NCI-H526 treated with DMSO at 0.1 percent for 48 hours (cell line): Measurements from ENCODE around the gene ABCB1.
"Not testable (repeated sequence)": the region's sequence is repeated elsewhere in the genome, so short reads cannot be mapped to it uniquely, and the experiment has no call there.

Experiments
- DNase-seq: peaks from one replicate; lab custom pipeline; 2025; lab: John Stamatoyannopoulos, UW

Gene ABCB1

DNA sequence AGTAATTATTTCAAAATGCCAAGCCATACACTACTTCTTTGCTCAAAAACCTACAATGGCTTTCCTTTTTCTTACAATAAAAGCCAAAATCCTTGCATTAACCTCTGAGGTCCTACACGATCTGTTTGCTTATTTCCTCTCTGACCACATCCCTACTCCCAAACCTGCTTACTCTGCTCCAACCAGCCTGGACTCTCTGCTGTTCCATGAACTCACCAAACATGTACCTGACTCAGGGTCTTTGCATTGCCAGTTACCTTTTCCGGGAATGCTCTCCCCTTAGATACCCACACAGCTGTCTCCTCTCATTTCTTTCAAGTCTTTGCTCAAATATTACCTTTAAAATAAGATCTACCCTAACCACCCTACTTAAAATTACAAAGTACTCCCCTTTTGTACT is 127.5 kb downstream of the ABCB1 start:
- no peak for DNase-seq

DNA sequence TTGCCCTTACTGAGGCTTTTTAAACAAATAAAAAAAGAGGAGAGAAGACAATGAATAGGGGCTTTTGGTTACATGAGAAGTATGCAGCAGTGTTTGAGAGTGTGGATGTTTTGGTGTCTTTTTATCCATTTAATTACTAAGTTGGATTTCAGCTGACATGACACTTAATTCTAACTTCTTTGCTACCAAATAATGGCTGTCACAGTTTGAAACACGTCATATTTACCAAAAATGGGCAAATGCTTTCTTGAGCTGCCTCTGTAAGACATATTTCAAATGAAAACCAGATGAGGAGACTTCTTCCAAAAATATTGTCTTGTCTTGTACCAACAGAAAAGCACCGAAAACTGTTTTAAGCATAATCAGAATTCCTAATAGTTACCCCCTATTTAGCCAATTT is 129.2 kb downstream of the ABCB1 start:
- DNase-seq, result no peak

DNA sequence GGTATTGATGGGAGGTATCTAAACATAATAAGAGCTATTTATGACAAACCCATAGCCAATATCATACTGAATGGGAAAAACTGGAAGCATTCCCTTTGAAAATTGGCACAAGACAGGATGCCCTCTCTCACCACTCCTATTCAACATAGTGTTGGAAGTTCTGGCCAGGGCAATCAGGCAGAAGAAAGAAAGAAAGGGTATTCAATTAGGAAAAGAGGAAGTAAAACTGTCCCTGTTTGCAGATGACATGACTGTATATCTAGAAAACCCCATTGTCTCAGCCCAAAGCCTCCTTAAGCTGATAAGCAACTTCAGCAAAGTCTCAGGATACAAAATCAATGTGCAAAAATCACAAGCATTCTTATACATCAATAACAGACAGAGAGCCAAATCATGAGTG is 131.5 kb downstream of the ABCB1 start:
- not testable (repeated sequence) for DNase-seq

DNA sequence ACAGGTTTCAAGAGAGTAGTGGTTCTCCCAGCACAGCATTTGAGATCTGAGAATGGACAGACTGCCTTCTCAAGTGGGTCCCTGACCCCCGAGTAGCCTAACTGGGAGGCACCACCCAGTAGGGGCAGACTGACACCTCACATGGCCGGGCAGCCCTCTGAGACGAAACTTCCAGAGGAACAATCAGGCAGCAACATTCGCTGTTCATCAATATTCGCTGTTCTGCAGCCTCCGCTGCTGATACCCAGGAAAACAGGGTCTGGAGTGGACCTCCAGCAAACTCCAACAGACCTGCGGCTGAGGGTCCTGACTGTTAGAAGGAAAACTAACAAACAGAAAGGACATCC is 135.2 kb downstream of the ABCB1 start:
- DNase-seq, result not testable (repeated sequence)

DNA sequence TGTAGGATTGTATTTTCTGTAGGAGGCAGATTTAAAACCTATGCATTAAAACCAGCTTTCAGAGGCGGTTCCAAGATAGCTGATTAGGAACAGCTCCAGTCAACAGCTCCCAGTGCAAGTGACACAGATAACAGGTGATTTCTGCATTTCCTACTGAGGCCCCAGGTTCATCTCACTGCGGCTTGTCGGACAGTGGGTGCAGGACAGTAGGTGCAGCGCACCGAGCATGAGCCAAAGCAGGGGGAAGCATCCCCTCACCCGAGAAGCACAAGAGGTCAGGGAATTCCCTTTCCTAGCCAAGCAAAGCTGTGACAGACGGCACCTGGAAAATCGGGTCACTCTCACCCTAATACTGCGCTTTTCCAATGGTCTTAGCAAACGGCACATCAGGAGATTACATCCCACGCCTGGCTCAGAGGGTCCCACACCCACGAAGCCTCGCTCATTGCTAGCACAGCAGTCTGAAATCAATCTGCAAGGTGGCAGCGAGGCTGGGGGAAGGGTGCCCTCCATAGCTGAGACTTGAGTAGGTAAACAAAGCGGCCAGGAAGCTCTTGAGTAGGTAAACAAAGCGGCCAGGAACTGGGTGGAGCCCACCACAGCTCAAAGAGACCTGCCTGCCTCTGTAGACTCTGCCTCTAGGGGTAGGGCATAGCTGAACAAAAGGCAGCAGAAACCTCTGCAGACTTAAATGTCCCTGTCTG is 135.7 kb downstream of the ABCB1 start:
- peak; percentile 30 for DNase-seq

DNA sequence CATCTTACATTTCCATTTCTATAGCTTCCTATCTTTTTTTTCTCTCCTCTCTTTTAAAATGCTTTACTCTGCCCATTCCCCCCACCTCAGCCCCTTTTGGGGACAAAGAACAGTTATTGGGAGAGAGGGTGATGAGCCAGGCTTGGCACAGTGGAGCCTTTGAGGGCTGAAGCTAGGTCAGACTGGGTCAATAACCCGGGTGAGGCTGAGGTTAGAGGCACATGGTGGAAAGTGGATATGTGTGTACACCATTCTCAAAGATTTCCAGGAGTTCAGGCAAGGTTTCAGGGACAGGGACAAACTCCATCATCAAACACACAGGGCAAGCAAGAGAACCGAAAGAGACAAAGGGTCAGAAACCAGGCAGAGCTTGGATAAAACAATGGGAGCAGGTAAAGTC is 136.7 kb downstream of the ABCB1 start:
- DNase-seq, result no peak

DNA sequence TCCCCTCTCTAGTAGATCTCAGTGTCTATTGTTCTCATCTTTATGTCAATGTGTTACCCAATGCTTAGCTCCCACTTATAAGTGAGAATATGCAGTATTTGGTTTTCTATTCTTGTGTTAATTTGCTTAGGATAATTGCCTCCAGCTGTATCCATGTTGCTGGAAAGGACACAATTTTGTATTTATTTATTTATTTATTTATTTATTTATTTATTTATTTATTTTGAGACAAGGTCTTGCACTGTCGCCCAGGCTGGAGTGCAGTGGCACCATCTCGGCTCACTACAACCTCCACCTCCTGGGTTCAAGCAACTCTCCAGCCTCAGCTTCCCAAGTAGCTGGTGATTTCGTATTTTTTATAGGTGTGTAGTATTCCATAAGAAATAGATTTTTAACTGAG is 140.2 kb downstream of the ABCB1 start:
- not testable (repeated sequence) for DNase-seq

DNA sequence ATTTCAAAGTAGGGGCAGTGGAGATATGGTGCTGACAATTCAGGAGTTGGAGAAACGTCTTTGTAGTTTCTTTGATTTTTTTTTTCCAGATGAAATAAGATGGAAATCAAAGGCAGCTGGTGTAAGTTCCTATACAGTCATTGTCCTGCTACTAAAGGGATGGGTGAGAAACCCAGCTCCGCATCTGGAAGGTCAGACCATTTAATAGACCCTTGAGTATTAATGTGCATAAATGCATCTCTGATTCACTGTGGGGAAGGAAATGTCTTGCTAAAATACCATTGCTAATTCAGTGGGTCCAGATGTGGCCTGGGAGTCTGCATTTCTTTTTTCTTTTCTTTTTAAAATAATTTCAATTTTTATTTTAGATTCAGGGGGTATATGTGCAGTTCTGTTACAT is 140.7 kb downstream of the ABCB1 start:
- no peak for DNase-seq

DNA sequence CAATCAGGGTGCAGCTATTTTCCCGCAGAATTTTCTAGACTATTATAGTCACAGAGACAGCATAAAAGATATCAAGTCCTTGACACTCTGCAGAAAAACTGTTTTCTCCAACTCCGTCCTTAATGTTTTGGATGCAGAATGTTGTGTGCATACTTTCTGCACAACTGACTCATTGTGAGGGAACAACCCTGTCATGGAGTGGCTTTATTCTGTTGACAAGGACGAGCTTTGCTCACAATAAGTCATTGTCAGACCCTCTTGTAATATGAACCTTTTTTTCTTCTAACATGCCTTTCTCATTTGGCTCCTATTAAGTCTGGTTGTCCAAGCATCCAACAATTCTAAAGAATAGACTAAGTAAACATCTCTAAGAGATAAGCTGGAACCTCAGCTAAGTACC is 142.5 kb downstream of the ABCB1 start:
- DNase-seq, result no peak

DNA sequence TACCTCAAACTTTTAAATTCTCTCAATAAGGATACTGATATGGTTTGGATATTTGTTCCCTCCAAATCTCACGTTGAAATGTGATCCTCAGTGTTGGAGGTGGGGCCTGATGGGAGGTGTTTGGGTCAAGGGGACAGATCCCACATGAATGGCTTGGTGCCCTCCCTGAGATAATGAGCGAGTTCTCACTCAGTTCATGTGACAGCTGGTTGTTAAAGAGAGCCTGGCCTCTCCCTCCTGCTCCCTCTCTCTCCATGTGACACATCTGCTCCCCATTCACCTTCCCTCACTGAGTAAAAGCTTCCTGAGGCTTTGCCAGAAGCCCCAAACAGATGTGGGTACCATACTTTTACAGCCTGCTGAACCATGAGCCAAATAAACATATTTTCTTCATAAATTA is 144.4 kb downstream of the ABCB1 start:
- DNase-seq, result no peak
